NB4 (cell line): ENCODE measurements around the gene DNAJA1.
"Not testable (repeated sequence)": the region's sequence is repeated elsewhere in the genome, so short reads cannot be mapped to it uniquely, and the experiment has no call there.

ENCODE experiments used
- DNase-seq: peaks from one replicate; pipeline ENCODE4 v3.0.0; 2010; ENCODE audit warnings: low read depth
- H3K4me3 ChIP-seq: one replicate; pipeline ENCODE4 v1.5.1; 2011; ENCODE audit warnings: mild to moderate bottlenecking, low read depth, low read length, moderate library complexity
- MYC ChIP-seq: IDR thresholded peaks from 2 replicates; pipeline ENCODE4 v1.6.1; 2011; ENCODE audit warnings: low read depth, low read length
- POLR2A ChIP-seq: IDR thresholded peaks from 2 replicates; pipeline ENCODE4 v1.6.1; 2011; ENCODE audit warnings: mild to moderate bottlenecking; ENCODE audit not compliant: insufficient read length; ENCODE audit errors: extremely low read depth
- TF ChIP-seq, protein P1 (sequence below): IDR thresholded peaks from 2 replicates; pipeline ENCODE4 v1.6.1; 2011; ENCODE audit warnings: low read depth, low read length
- TF ChIP-seq, protein P2 (sequence below): IDR thresholded peaks from one replicate; pipeline ENCODE4 v1.5.1; 2012; ENCODE audit warnings: low read depth, low read length

DNAJA1 gene

DNA sequence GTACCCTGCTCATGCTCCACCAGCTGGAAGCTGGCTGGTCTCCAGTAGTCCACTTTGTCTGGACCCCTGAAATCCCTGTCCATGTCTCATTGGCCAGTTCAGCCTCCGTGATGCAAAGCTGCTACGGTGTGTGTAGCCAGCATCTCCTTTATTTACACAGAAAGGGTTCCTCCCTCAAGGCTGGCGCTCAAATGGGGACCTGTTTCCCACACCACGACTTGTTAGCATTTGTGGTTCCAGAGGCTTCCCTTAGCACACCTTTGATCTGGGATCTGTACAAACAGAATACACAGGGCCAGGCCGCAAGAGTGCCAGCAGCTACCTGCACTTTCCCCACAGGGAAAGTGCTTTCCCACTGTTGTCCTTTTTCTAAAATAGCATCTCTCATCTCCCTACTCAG is 57.1 kb downstream of the DNAJA1 start:
- DNase-seq: no peak
- H3K4me3 ChIP-seq: no peak overlapping the region
- TF ChIP-seq MYC: no peak
- TF ChIP-seq, protein P1, sequence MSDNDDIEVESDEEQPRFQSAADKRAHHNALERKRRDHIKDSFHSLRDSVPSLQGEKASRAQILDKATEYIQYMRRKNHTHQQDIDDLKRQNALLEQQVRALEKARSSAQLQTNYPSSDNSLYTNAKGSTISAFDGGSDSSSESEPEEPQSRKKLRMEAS: no peak

DNA sequence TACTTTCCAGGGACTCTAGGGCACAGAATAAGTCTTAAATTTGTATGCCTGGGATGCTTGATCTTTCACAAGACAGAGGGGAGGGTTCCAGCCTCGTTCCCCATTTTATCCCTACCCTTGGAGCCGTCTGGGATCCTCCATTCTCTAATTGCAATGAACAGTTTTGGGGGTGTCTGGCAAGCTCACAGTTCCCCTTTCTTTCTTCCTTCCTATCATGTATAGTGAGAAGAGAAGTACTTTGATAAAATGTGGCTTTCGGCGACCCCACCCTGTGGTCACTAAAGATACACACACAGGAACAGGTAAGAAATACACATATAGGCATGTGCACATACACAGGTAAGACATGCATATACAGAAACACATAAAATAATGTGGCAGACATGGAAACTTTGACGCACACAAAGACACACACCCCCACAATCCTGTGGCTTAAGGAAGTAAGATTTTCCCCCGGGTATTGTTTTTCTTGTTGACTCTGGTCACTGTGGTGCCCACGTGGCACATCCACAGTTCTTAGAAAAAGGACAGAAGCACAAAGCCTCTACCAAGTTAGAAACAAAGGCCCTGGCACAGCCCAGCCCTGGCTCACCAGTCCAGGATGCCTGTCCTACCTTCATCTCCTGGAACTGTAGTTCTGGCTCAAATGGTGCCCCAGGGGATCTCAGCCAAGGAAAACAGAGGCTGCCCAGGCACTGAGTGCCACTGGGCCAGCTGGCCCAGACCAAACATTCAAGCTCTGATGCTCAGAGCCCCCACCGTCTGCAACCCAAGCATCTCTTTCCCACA is 57.7 kb downstream of the DNAJA1 start:
- TF ChIP-seq, protein P2, sequence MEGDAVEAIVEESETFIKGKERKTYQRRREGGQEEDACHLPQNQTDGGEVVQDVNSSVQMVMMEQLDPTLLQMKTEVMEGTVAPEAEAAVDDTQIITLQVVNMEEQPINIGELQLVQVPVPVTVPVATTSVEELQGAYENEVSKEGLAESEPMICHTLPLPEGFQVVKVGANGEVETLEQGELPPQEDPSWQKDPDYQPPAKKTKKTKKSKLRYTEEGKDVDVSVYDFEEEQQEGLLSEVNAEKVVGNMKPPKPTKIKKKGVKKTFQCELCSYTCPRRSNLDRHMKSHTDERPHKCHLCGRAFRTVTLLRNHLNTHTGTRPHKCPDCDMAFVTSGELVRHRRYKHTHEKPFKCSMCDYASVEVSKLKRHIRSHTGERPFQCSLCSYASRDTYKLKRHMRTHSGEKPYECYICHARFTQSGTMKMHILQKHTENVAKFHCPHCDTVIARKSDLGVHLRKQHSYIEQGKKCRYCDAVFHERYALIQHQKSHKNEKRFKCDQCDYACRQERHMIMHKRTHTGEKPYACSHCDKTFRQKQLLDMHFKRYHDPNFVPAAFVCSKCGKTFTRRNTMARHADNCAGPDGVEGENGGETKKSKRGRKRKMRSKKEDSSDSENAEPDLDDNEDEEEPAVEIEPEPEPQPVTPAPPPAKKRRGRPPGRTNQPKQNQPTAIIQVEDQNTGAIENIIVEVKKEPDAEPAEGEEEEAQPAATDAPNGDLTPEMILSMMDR: no peak
- TF ChIP-seq MYC (no peak), POLR2A (no peak)
- no peak overlapping the region for H3K4me3 ChIP-seq
- peak; percentile 47 for DNase-seq

DNA sequence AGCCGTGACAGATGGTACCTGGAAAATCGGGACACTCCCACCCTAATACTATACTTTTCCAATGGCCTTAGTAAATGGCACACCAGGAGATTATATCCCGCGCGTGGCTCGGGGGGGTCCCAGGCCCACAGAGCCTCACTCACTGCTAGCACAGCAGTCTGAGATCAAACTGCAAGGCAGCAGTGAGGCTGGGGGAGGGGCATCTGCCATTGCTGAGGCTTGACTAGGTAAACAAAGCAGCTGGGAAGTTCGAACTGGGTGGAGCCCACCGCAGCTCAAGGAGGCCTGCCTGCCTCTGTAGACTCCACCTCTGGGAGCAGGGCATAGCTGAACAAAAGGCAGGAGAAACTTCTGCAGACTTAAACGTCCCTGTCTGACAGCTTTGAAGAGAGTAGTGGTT is 60.6 kb downstream of the DNAJA1 start:
- DNase-seq, H3K4me3 ChIP-seq: not testable (repeated sequence)
